Spleen (tissue), 7 donors: ENCODE data around the gene KDM4B.

Experiments
- POLR2A ChIP-seq, 3 donors: fragments of 450-650 bp; IDR thresholded peaks; one replicate each; pipeline ENCODE4 v1.5.1; 2017; ENCODE audit warnings: antibody characterized with exemption in 3 of 3, mild to moderate bottlenecking in 1 of 3
- POLR2AphosphoS5 ChIP-seq, 3 donors: sonication (generic); formaldehyde crosslinking; IDR thresholded peaks; one replicate each; pipeline ENCODE4 v1.5.1; 2017; ENCODE audit warnings: antibody characterized with exemption in 3 of 3
- TF ChIP-seq, protein P1 (sequence below), 11 experiments: fragments of 200-600 bp in 7 of 11; fragments of 450-650 bp in 4 of 11; sonication (generic) in 4 of 11; IDR thresholded peaks in 8 of 11; conservative IDR thresholded peaks in 3 of 11; 1 replicate in 7 of 11; 2 replicates in 4 of 11; pipeline versions ENCODE4 v1.4.0 to v1.8.0; 2016 to 2021; ENCODE audit warnings: antibody characterized with exemption in 11 of 11, inconsistent platforms in 4 of 11, mild to moderate bottlenecking in 1 of 11
- donor health status: DM: no; HTN: no; CAD: no; lungs with moderate emphysema.
- donor health status: DM: no; HTN: no; CAD: no.
- donor health status: DM: no; HTN: no; CAD: no.

DNA sequence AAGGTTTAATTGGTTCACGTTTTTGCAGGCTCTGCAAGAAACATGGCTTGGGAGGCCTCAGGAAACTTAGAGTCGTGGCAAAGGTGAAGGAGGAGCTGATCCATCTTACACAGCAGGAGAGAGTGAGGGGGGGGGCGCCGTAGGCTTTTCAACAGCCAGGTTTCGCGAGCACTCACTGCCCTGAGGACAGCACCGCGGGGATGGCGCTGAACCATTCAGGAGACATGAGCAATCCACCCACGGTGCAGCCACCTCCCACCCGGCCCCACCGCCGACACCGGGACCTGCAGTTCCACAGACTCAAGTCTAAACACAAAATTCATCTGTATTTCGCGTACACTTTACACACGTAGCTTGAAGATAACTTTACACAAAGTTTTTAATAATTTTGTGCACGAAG lies 73.6 kb downstream of the KDM4B start:
- TF ChIP-seq, protein P1, sequence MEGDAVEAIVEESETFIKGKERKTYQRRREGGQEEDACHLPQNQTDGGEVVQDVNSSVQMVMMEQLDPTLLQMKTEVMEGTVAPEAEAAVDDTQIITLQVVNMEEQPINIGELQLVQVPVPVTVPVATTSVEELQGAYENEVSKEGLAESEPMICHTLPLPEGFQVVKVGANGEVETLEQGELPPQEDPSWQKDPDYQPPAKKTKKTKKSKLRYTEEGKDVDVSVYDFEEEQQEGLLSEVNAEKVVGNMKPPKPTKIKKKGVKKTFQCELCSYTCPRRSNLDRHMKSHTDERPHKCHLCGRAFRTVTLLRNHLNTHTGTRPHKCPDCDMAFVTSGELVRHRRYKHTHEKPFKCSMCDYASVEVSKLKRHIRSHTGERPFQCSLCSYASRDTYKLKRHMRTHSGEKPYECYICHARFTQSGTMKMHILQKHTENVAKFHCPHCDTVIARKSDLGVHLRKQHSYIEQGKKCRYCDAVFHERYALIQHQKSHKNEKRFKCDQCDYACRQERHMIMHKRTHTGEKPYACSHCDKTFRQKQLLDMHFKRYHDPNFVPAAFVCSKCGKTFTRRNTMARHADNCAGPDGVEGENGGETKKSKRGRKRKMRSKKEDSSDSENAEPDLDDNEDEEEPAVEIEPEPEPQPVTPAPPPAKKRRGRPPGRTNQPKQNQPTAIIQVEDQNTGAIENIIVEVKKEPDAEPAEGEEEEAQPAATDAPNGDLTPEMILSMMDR (IDR thresholded peaks at IDR 0.05 in 8 of 11, conservative IDR thresholded peaks at IDR 0.05 in 3 of 11), result no peak
- TF ChIP-seq POLR2A (IDR thresholded peaks at IDR 0.05) (no peak), POLR2AphosphoS5 (IDR thresholded peaks at IDR 0.05) (no peak)
